ENCODE data around the gene PPM1A. TPM values are rescaled to one million over a fixed set of nuclear protein-coding genes. Genes with fewer than 3 reads are reported as not detected.

The PPM1A gene
- total and polyA plus RNA-seq, 2 donors (not counting 3 experiments of a cell fraction or from before 2014, with no cell fraction given), result 14.1 to 33.9 TPM

DNA sequence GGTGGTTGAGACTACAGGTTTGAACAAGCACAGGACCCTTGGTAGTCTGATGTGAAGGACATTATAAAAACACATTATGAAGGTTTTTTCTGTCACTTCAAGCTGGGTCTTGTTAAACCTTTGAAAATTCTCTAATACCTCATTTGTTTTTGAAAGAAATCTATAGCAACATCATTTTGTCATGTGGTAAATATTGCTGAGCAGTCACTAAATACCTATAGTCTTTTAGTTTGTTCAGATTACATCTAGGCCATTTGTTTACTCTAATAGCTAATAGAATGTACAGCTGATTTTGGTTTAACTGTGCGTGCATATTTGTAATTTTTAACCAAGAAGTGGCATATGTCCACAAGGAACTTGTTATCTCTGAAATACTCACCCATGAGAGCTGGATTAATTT, 2.9 kb downstream of the PPM1A start:
- no peak overlapping the region for H2AFZ ChIP-seq (ENCODE audit: low read depth, low read length)
- dilution Hi-C loops (cut with MboI; ENCODE audit: extremely low pct_ligation_motif_present, low sequenced_read_pairs), result no loop called here
- no peaks in the 10 kb centered on the region for H3K27me3 ChIP-seq (ENCODE audit: control insufficient read depth in 2 of 2, insufficient read depth in 2 of 2, low read length in 2 of 2)
- no peaks in the 10 kb centered on the region for H3K36me3 ChIP-seq (ENCODE audit: control insufficient read depth in 2 of 2, extremely low read depth in 1 of 2, insufficient read depth in 2 of 2, low read length in 2 of 2)
- peaks cover 26% of the 10 kb centered on the region for H3K4me1 ChIP-seq (ENCODE audit: control insufficient read depth, extremely low read depth, insufficient read depth, low read length)
- CTCF ChIA-PET, result interaction anchor here (2.7 kb wide), 1 partner anchor 14 kb away, joined by 15 read pairs; no protein-coding TSS in a partner anchor
- FAIRE-seq, result no peak
- no peak overlapping the region for H3K4me2 ChIP-seq (ENCODE audit: insufficient read depth, low read length)
- H3K9me1 ChIP-seq (replicated peaks; ENCODE audit: control insufficient read depth, extremely low read depth, insufficient read depth, low read length), result no peaks in the 10 kb centered on the region
- POLR2A ChIA-PET, result no interaction called here
- TF ChIP-seq POLR2AphosphoS5 (IDR thresholded peaks at IDR 0.05; ENCODE audit: insufficient read depth, low read depth, low read length), result no peak
- TF ChIP-seq, protein P1, sequence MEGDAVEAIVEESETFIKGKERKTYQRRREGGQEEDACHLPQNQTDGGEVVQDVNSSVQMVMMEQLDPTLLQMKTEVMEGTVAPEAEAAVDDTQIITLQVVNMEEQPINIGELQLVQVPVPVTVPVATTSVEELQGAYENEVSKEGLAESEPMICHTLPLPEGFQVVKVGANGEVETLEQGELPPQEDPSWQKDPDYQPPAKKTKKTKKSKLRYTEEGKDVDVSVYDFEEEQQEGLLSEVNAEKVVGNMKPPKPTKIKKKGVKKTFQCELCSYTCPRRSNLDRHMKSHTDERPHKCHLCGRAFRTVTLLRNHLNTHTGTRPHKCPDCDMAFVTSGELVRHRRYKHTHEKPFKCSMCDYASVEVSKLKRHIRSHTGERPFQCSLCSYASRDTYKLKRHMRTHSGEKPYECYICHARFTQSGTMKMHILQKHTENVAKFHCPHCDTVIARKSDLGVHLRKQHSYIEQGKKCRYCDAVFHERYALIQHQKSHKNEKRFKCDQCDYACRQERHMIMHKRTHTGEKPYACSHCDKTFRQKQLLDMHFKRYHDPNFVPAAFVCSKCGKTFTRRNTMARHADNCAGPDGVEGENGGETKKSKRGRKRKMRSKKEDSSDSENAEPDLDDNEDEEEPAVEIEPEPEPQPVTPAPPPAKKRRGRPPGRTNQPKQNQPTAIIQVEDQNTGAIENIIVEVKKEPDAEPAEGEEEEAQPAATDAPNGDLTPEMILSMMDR (IDR thresholded peaks at IDR 0.05; ENCODE audit: extremely low read depth in 1 of 2, insufficient read depth in 1 of 2, low read depth in 1 of 2, low read length in 2 of 2), result no peak
- no peak for TF ChIP-seq MYC (IDR thresholded peaks at IDR 0.05; ENCODE audit: low read depth, low read length)
- TF ChIP-seq GATA2 (IDR thresholded peaks at IDR 0.05; ENCODE audit: insufficient read depth, insufficient read length, low read depth, low read length), result no peak
- no peak for TF ChIP-seq POLR2A (IDR thresholded peaks at IDR 0.05; ENCODE audit: low read depth, low read length)
- TF ChIP-seq EZH2 (IDR thresholded peaks at IDR 0.05; ENCODE audit: borderline replicate concordance, low read depth, low read length, severe bottlenecking), result no peak
- TF ChIP-seq, protein P2, sequence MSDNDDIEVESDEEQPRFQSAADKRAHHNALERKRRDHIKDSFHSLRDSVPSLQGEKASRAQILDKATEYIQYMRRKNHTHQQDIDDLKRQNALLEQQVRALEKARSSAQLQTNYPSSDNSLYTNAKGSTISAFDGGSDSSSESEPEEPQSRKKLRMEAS (IDR thresholded peaks at IDR 0.05; ENCODE audit: insufficient read depth, insufficient read length), result no peak
- TF ChIP-seq JUN (IDR thresholded peaks at IDR 0.05; ENCODE audit: borderline replicate concordance, insufficient read depth, insufficient read length, low read depth), result no peak
- no peak for TF ChIP-seq FOS (IDR thresholded peaks at IDR 0.05; ENCODE audit: borderline replicate concordance, insufficient read depth, low read length)
- intact Hi-C loops (cut with micrococcal nuclease), result loop anchor here (2.0 to 5.0 kb wide), 2 partner anchors 15 to 35 kb away; no protein-coding TSS in a partner anchor
- H3K9me3 ChIP-seq (replicated peaks; ENCODE audit: control insufficient read depth, insufficient read depth, low read length), result no peaks in the 10 kb centered on the region
- no peak for DNase-seq (ENCODE audit: low read depth, low spot score)
- no peak overlapping the region for H3K27ac ChIP-seq (ENCODE audit: insufficient read depth, low read depth, low read length)
- peaks cover 23% of the 10 kb centered on the region for H4K20me1 ChIP-seq (replicated peaks; ENCODE audit: control insufficient read depth, extremely low read depth, insufficient read depth, low read length)
- no TSS peak for BruUV-seq (replicated peaks)
- H3K4me3 ChIP-seq (replicated peaks in 1 of 3; ENCODE audit: insufficient read depth in 1 of 3, low read depth in 1 of 3, low read length in 3 of 3), result no peak overlapping the region
- H3K79me2 ChIP-seq (ENCODE audit: control insufficient read depth, insufficient read depth, low read length), result peaks cover 62% of the 10 kb centered on the region
- H3K9ac ChIP-seq (replicated peaks; ENCODE audit: extremely low read depth, insufficient read depth, low read length), result no peak overlapping the region
